ENCODE data around the gene ADAP2. TPM values are rescaled to one million over a fixed set of nuclear protein-coding genes. Genes with fewer than 3 reads are reported as not detected.
"Not testable (repeated sequence)": the region's sequence is repeated elsewhere in the genome, so short reads cannot be mapped to it uniquely, and the experiment has no call there.

ADAP2 gene
- total RNA-seq, 4 donors from 2014 or later: 1.2 to 4.7 (median 4.3) TPM

- no peak for TF ChIP-seq CTCF (IDR thresholded peaks at IDR 0.05 in 4 of 5, conservative IDR thresholded peaks at IDR 0.05 in 1 of 5)
- TF ChIP-seq POLR2A (IDR thresholded peaks at IDR 0.05): no peak
- no peak for ATAC-seq
- no peak for DNase-seq
- H3K4me1 ChIP-seq: peaks cover 0 to under 1% of the 10 kb centered on the region in 2 donors
- H3K27ac ChIP-seq: no peak overlapping the region
- H3K27me3 ChIP-seq: peaks cover 14 to 23% (median 16%) of the 10 kb centered on the region in 3 donors
- H3K36me3 ChIP-seq: no peaks in the 10 kb centered on the region
- in situ Hi-C loops (cut with MboI; ENCODE audit: low sequenced_read_pairs in 4 of 4): no loop called here
- H3K4me3 ChIP-seq: no peak overlapping the region
- intact Hi-C loops (cut with DNase I; ENCODE audit: low total_unique reads): no loop called here
- no peaks in the 10 kb centered on the region for H3K9me3 ChIP-seq
Measured at GRCh38 chr17:30927756-30928155, 6.0 kb downstream of the ADAP2 start.

GRCh38 chr17:30928584-30928983 lies 6.8 kb downstream of the ADAP2 start:
- in situ Hi-C loops (cut with MboI; ENCODE audit: low sequenced_read_pairs in 4 of 4) (no loop called here), intact Hi-C loops (cut with DNase I; ENCODE audit: low total_unique reads) (no loop called here)
- Histone ChIP-seq H3K4me3 (no peak overlapping the region), H3K27me3 (peaks cover 9 to 16% (median 11%) of the 10 kb centered on the region in 3 donors), H3K36me3 (no peaks in the 10 kb centered on the region), H3K9me3 (no peaks in the 10 kb centered on the region), H3K27ac (no peak overlapping the region), H3K4me1 (no peaks in the 10 kb centered on the region)
- DNase-seq: no peak
- no peak for ATAC-seq
- TF ChIP-seq CTCF (IDR thresholded peaks at IDR 0.05 in 4 of 5, conservative IDR thresholded peaks at IDR 0.05 in 1 of 5) (no peak), POLR2A (IDR thresholded peaks at IDR 0.05) (no peak)

GRCh38 chr17:30929081-30929633 lies 7.4 kb downstream of the ADAP2 start:
- Histone ChIP-seq H3K27ac (no peak overlapping the region), H3K4me1 (no peaks in the 10 kb centered on the region), H3K36me3 (no peaks in the 10 kb centered on the region), H3K27me3 (peaks cover 5 to 11% (median 10%) of the 10 kb centered on the region in 3 donors), H3K4me3 (no peak overlapping the region), H3K9me3 (no peaks in the 10 kb centered on the region)
- in situ Hi-C loops (cut with MboI; ENCODE audit: low sequenced_read_pairs in 4 of 4): no loop called here
- no peak for DNase-seq
- intact Hi-C loops (cut with DNase I; ENCODE audit: low total_unique reads): no loop called here
- TF ChIP-seq CTCF (IDR thresholded peaks at IDR 0.05 in 4 of 5, conservative IDR thresholded peaks at IDR 0.05 in 1 of 5) (no peak), POLR2A (IDR thresholded peaks at IDR 0.05) (no peak)
- ATAC-seq: no peak

GRCh38 chr17:30929861-30930260 lies 8.1 kb downstream of the ADAP2 start:
- H3K36me3 ChIP-seq; H3K27me3 ChIP-seq; H3K4me3 ChIP-seq; intact Hi-C loops (cut with DNase I; ENCODE audit: low total_unique reads); in situ Hi-C loops (cut with MboI; ENCODE audit: low sequenced_read_pairs in 4 of 4); H3K9me3 ChIP-seq; DNase-seq; H3K27ac ChIP-seq; H3K4me1 ChIP-seq; ATAC-seq: not testable (repeated sequence)

GRCh38 chr17:30930495-30930894 lies 8.8 kb downstream of the ADAP2 start:
- in situ Hi-C loops (cut with MboI; ENCODE audit: low sequenced_read_pairs in 4 of 4): no loop called here
- H3K27ac ChIP-seq: no peak overlapping the region
- no peaks in the 10 kb centered on the region for H3K9me3 ChIP-seq
- intact Hi-C loops (cut with DNase I; ENCODE audit: low total_unique reads): no loop called here
- H3K4me3 ChIP-seq: no peak overlapping the region
- DNase-seq: no peak
- no peaks in the 10 kb centered on the region for H3K36me3 ChIP-seq
- TF ChIP-seq POLR2A (IDR thresholded peaks at IDR 0.05) (no peak), CTCF (IDR thresholded peaks at IDR 0.05 in 4 of 5, conservative IDR thresholded peaks at IDR 0.05 in 1 of 5) (no peak)
- H3K4me1 ChIP-seq: no peaks in the 10 kb centered on the region
- H3K27me3 ChIP-seq: peaks cover 0 to 3% (median 3%) of the 10 kb centered on the region in 3 donors
- no peak for ATAC-seq

GRCh38 chr17:30931582-30931981 lies 9.8 kb downstream of the ADAP2 start:
- DNase-seq; H3K9me3 ChIP-seq; H3K36me3 ChIP-seq; ATAC-seq; H3K27ac ChIP-seq; H3K4me1 ChIP-seq; in situ Hi-C loops (cut with MboI; ENCODE audit: low sequenced_read_pairs in 4 of 4); H3K4me3 ChIP-seq; intact Hi-C loops (cut with DNase I; ENCODE audit: low total_unique reads); H3K27me3 ChIP-seq: not testable (repeated sequence)
